Measurements from ENCODE around the gene IFITM1.

GRCh38 chr11:330307-330693 is 16.5 kb downstream of the IFITM1 start:
- TF ChIP-seq CTCF (conservative IDR thresholded peaks at IDR 0.05 in 1 of 2, IDR thresholded peaks at IDR 0.05 in 1 of 2; ENCODE audit: low read depth in 1 of 2, low read length in 2 of 2) (no peak), EZH2 (IDR thresholded peaks at IDR 0.05; ENCODE audit: low read length, missing control alignments) (no peak)

Measured in fibroblast of lung (primary cell).